ENCODE measurements around the gene PTPRN2. TPM values are rescaled to one million over a fixed set of nuclear protein-coding genes. Genes with fewer than 3 reads are reported as not detected.
"Not testable (repeated sequence)": the region's sequence is repeated elsewhere in the genome, so short reads cannot be mapped to it uniquely, and the experiment has no call there.

The PTPRN2 gene
- total RNA-seq, 2 experiments from 2014 or later: 4.7 to 4.8 TPM

GRCh38 chr7:158147431-158147830 is 440.2 kb downstream of the PTPRN2 start:
- peaks cover 36% of the 10 kb centered on the region for H3K9me3 Mint-ChIP-seq
- H3K27me3 Mint-ChIP-seq; H3K27ac Mint-ChIP-seq; DNase-seq; POLR2A ChIA-PET; H3K4me3 Mint-ChIP-seq; CTCF ChIA-PET; H3K4me1 Mint-ChIP-seq; H3K36me3 Mint-ChIP-seq (ENCODE audit: low read depth): not testable (repeated sequence)

- ChIA-PET POLR2A (no interaction called here), CTCF (no interaction called here)
- peaks cover 33% of the 10 kb centered on the region for H3K9me3 Mint-ChIP-seq
- DNase-seq: no peak
- no peaks in the 10 kb centered on the region for H3K36me3 Mint-ChIP-seq (ENCODE audit: low read depth)
- no peaks in the 10 kb centered on the region for H3K4me1 Mint-ChIP-seq
- H3K27me3 Mint-ChIP-seq: no peaks in the 10 kb centered on the region
- H3K4me3 Mint-ChIP-seq: no peak overlapping the region
- H3K27ac Mint-ChIP-seq: no peak overlapping the region
Observed at GRCh38 chr7:158145370-158145769, 442.3 kb downstream of the PTPRN2 start.

GRCh38 chr7:158143196-158144120 is 444.2 kb downstream of the PTPRN2 start:
- Mint-ChIP-seq H3K9me3 (peaks cover 34% of the 10 kb centered on the region), H3K4me1 (no peaks in the 10 kb centered on the region), H3K27me3 (no peaks in the 10 kb centered on the region), H3K27ac (no peak overlapping the region), H3K36me3 (ENCODE audit: low read depth) (no peaks in the 10 kb centered on the region), H3K4me3 (no peak overlapping the region)
- DNase-seq: no peak
- ChIA-PET CTCF (no interaction called here), POLR2A (no interaction called here)

GRCh38 chr7:158142657-158143056 is 445.0 kb downstream of the PTPRN2 start:
- no peaks in the 10 kb centered on the region for H3K27me3 Mint-ChIP-seq
- no peaks in the 10 kb centered on the region for H3K4me1 Mint-ChIP-seq
- H3K9me3 Mint-ChIP-seq: peaks cover 38% of the 10 kb centered on the region
- H3K27ac Mint-ChIP-seq: no peak overlapping the region
- no peak overlapping the region for H3K4me3 Mint-ChIP-seq
- DNase-seq: no peak
- CTCF ChIA-PET: no interaction called here
- no peaks in the 10 kb centered on the region for H3K36me3 Mint-ChIP-seq (ENCODE audit: low read depth)
- POLR2A ChIA-PET: no interaction called here

GRCh38 chr7:158141806-158142518 is 445.7 kb downstream of the PTPRN2 start:
- peaks cover 38% of the 10 kb centered on the region for H3K9me3 Mint-ChIP-seq
- no peak for DNase-seq
- CTCF ChIA-PET: no interaction called here
- H3K27me3 Mint-ChIP-seq: no peaks in the 10 kb centered on the region
- H3K4me1 Mint-ChIP-seq: no peaks in the 10 kb centered on the region
- no peak overlapping the region for H3K4me3 Mint-ChIP-seq
- POLR2A ChIA-PET: no interaction called here
- H3K27ac Mint-ChIP-seq: no peak overlapping the region
- H3K36me3 Mint-ChIP-seq (ENCODE audit: low read depth): no peaks in the 10 kb centered on the region

GRCh38 chr7:158141221-158141582 is 446.4 kb downstream of the PTPRN2 start:
- Mint-ChIP-seq H3K4me1 (no peaks in the 10 kb centered on the region), H3K4me3 (no peak overlapping the region), H3K9me3 (peaks cover 39% of the 10 kb centered on the region), H3K36me3 (ENCODE audit: low read depth) (no peaks in the 10 kb centered on the region), H3K27ac (no peak overlapping the region), H3K27me3 (no peaks in the 10 kb centered on the region)
- DNase-seq: no peak
- CTCF ChIA-PET: no interaction called here
- POLR2A ChIA-PET: no interaction called here

GRCh38 chr7:158140538-158141220 is 446.9 kb downstream of the PTPRN2 start:
- Mint-ChIP-seq H3K27ac (no peak overlapping the region), H3K27me3 (no peaks in the 10 kb centered on the region), H3K4me1 (no peaks in the 10 kb centered on the region), H3K9me3 (peaks cover 35% of the 10 kb centered on the region), H3K36me3 (ENCODE audit: low read depth) (no peaks in the 10 kb centered on the region), H3K4me3 (no peak overlapping the region)
- ChIA-PET CTCF (no interaction called here), POLR2A (no interaction called here)
- DNase-seq: no peak

GRCh38 chr7:158139499-158139898 is 448.1 kb downstream of the PTPRN2 start:
- no peaks in the 10 kb centered on the region for H3K36me3 Mint-ChIP-seq (ENCODE audit: low read depth)
- CTCF ChIA-PET: no interaction called here
- no peaks in the 10 kb centered on the region for H3K27me3 Mint-ChIP-seq
- peaks cover 30% of the 10 kb centered on the region for H3K9me3 Mint-ChIP-seq
- DNase-seq: no peak
- no peaks in the 10 kb centered on the region for H3K4me1 Mint-ChIP-seq
- no peak overlapping the region for H3K4me3 Mint-ChIP-seq
- POLR2A ChIA-PET: no interaction called here
- no peak overlapping the region for H3K27ac Mint-ChIP-seq

- H3K27me3 Mint-ChIP-seq: no peaks in the 10 kb centered on the region
- no peaks in the 10 kb centered on the region for H3K36me3 Mint-ChIP-seq (ENCODE audit: low read depth)
- POLR2A ChIA-PET: no interaction called here
- H3K9me3 Mint-ChIP-seq: peaks cover 24% of the 10 kb centered on the region
- no peak overlapping the region for H3K4me3 Mint-ChIP-seq
- CTCF ChIA-PET: no interaction called here
- H3K27ac Mint-ChIP-seq: no peak overlapping the region
- DNase-seq: no peak
- no peaks in the 10 kb centered on the region for H3K4me1 Mint-ChIP-seq
Observed at GRCh38 chr7:158138329-158138597, 449.4 kb downstream of the PTPRN2 start.

GRCh38 chr7:158137516-158138328 is 449.9 kb downstream of the PTPRN2 start:
- Mint-ChIP-seq H3K27ac (no peak overlapping the region), H3K36me3 (ENCODE audit: low read depth) (no peaks in the 10 kb centered on the region), H3K4me3 (no peak overlapping the region), H3K9me3 (peaks cover 21% of the 10 kb centered on the region), H3K27me3 (no peaks in the 10 kb centered on the region), H3K4me1 (no peaks in the 10 kb centered on the region)
- no peak for DNase-seq
- ChIA-PET CTCF (no interaction called here), POLR2A (no interaction called here)

GRCh38 chr7:158135931-158136330 is 451.7 kb downstream of the PTPRN2 start:
- H3K36me3 Mint-ChIP-seq (ENCODE audit: low read depth): no peaks in the 10 kb centered on the region
- CTCF ChIA-PET: no interaction called here
- no peak overlapping the region for H3K27ac Mint-ChIP-seq
- POLR2A ChIA-PET: no interaction called here
- no peaks in the 10 kb centered on the region for H3K4me1 Mint-ChIP-seq
- no peaks in the 10 kb centered on the region for H3K27me3 Mint-ChIP-seq
- H3K4me3 Mint-ChIP-seq: no peak overlapping the region
- DNase-seq: no peak
- peaks cover 18% of the 10 kb centered on the region for H3K9me3 Mint-ChIP-seq

GRCh38 chr7:158134824-158135223 is 452.8 kb downstream of the PTPRN2 start:
- Mint-ChIP-seq H3K4me1 (no peaks in the 10 kb centered on the region), H3K27me3 (no peaks in the 10 kb centered on the region)

More at GRCh38 chr7:158134824-158135223, 452.8 kb downstream of the PTPRN2 start:
- no peak overlapping the region for H3K27ac Mint-ChIP-seq
- POLR2A ChIA-PET: no interaction called here
- peaks cover 8% of the 10 kb centered on the region for H3K9me3 Mint-ChIP-seq
- DNase-seq: no peak
- CTCF ChIA-PET: no interaction called here
- H3K4me3 Mint-ChIP-seq: no peak overlapping the region
- H3K36me3 Mint-ChIP-seq (ENCODE audit: low read depth): no peaks in the 10 kb centered on the region
